ENCODE measurements around the gene ABCD4. TPM values are rescaled to one million over a fixed set of nuclear protein-coding genes. Genes with fewer than 3 reads are reported as not detected.

The ABCD4 gene
- total and polyA plus RNA-seq, 9 donors: 33.5 to 54.4 (median 45.8) TPM

GRCh38 chr14:74240794-74241651 is 61.7 kb downstream of the ABCD4 start:
- Histone ChIP-seq H3K36me3 (no peaks in the 10 kb centered on the region), H3K27ac (no peak overlapping the region), H3K9me3 (no peaks in the 10 kb centered on the region), H3K4me1 (ENCODE audit: insufficient read depth) (peaks cover 9% of the 10 kb centered on the region), H3K27me3 (peaks cover 6% of the 10 kb centered on the region), H3K4me3 (peak overlapping the region; percentile 1)
- DNase-seq: no peak
- TF ChIP-seq EP300 (IDR thresholded peaks at IDR 0.05): no peak
- no peak for TF ChIP-seq POLR2A (IDR thresholded peaks at IDR 0.05)
- no peak for TF ChIP-seq CTCF (IDR thresholded peaks at IDR 0.05)
- intact Hi-C loops (cut with DNase I): loop anchor here in 2 of 4 donors (10.0 kb wide), 1 partner anchor 126 kb away; no protein-coding TSS in a partner anchor
- whole genome bisulfite sequencing, 3 donors: 2 to 5% (median 3%) methylated on average over 69 to 80 of the region's 80 CpGs

GRCh38 chr14:74239848-74240793 is 62.6 kb downstream of the ABCD4 start:
- Histone ChIP-seq H3K4me3 (peak overlapping the region; percentile 1), H3K27ac (no peak overlapping the region), H3K36me3 (no peaks in the 10 kb centered on the region), H3K27me3 (peaks cover 6% of the 10 kb centered on the region), H3K9me3 (no peaks in the 10 kb centered on the region), H3K4me1 (ENCODE audit: insufficient read depth) (peaks cover 9% of the 10 kb centered on the region)
- TF ChIP-seq EP300 (IDR thresholded peaks at IDR 0.05) (no peak), CTCF (IDR thresholded peaks at IDR 0.05) (no peak), POLR2A (IDR thresholded peaks at IDR 0.05) (no peak)
- DNase-seq: no peak
- intact Hi-C loops (cut with DNase I): loop anchor here in 2 of 4 donors (10.0 kb wide), 1 partner anchor 125 kb away; no protein-coding TSS in a partner anchor
- WGBS, 3 donors: 3 to 6% (median 4%) methylated on average over 59 to 94 of the region's 94 CpGs

- intact Hi-C loops (cut with DNase I): no loop called here
- Histone ChIP-seq H3K4me1 (ENCODE audit: insufficient read depth) (peaks cover 9% of the 10 kb centered on the region), H3K4me3 (no peak within 1 kb of the TSS), H3K9me3 (no peaks in the 10 kb centered on the region), H3K27me3 (peaks cover 6% of the 10 kb centered on the region), H3K27ac (no peak within 1 kb of the TSS), H3K36me3 (no peaks in the 10 kb centered on the region)
- WGBS, 3 donors: 8 to 9% (median 9%) methylated on average over 40 of the region's 40 CpGs
- TF ChIP-seq POLR2A (IDR thresholded peaks at IDR 0.05): no peak
- TF ChIP-seq CTCF (IDR thresholded peaks at IDR 0.05): no peak
- no peak for TF ChIP-seq EP300 (IDR thresholded peaks at IDR 0.05)
- DNase-seq: no peak
Observed at GRCh38 chr14:74238974-74239847, 63.5 kb downstream of the ABCD4 start, which contains the start of gene VSX2. Gene VSX2, plus strand, starts transcription at chr14:74239449. Its CDS starts 113 bp downstream, at chr14:74239562.
